Gastrocnemius medialis (tissue), 4 donors: Measurements from ENCODE around the gene CENPU.

Experiments used
- POLR2A ChIP-seq, 2 donors: fragments of 450-650 bp; IDR thresholded peaks; one replicate each; pipeline ENCODE4 v1.6.1; 2017; ENCODE audit warnings: antibody characterized with exemption in 2 of 2, mild to moderate bottlenecking in 2 of 2, moderate library complexity in 2 of 2
- TF ChIP-seq, protein P1 (sequence below), 5 experiments: fragments of 450-650 bp in 3 of 5; fragments of 200-600 bp in 2 of 5; sonication (generic) in 2 of 5; IDR thresholded peaks in 4 of 5; conservative IDR thresholded peaks in 1 of 5; 1 replicate in 4 of 5; 2 replicates in 1 of 5; pipeline ENCODE4 v1.5.1; 2016 to 2019; ENCODE audit warnings: antibody characterized with exemption in 5 of 5, mild to moderate bottlenecking in 3 of 5, moderate library complexity in 3 of 5

DNA sequence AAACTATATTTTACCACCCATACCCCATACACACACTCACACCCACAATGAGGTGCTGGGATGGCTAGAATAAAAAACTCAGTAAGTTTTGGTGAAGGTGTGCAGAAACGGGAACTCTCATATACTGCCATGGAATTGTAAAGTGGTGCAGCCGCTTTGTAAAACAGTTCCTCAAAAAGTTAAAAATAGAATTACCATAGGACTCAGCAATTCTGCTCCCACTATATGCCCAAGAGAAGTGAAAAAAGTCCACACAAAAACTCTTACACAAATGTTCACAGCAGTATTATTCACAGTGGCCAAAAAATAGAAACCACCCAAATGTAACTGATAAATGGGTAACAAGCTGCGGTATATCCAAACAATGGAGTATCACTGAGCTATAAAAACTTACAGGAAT, 6.5 kb downstream of the CENPU start:
- TF ChIP-seq, protein P1, sequence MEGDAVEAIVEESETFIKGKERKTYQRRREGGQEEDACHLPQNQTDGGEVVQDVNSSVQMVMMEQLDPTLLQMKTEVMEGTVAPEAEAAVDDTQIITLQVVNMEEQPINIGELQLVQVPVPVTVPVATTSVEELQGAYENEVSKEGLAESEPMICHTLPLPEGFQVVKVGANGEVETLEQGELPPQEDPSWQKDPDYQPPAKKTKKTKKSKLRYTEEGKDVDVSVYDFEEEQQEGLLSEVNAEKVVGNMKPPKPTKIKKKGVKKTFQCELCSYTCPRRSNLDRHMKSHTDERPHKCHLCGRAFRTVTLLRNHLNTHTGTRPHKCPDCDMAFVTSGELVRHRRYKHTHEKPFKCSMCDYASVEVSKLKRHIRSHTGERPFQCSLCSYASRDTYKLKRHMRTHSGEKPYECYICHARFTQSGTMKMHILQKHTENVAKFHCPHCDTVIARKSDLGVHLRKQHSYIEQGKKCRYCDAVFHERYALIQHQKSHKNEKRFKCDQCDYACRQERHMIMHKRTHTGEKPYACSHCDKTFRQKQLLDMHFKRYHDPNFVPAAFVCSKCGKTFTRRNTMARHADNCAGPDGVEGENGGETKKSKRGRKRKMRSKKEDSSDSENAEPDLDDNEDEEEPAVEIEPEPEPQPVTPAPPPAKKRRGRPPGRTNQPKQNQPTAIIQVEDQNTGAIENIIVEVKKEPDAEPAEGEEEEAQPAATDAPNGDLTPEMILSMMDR (IDR thresholded peaks at IDR 0.05 in 4 of 5, conservative IDR thresholded peaks at IDR 0.05 in 1 of 5), result no peak
- no peak for TF ChIP-seq POLR2A (IDR thresholded peaks at IDR 0.05)
